SIG-M5 (cell line): ENCODE results near the gene PLOD3.
A peak's percentile ranks its signal among the peaks of the same experiment; 100 is the strongest.

Source experiments
- DNase-seq: peaks from one replicate; lab custom pipeline; 2025; lab: John Stamatoyannopoulos, UW

PLOD3 gene

DNA sequence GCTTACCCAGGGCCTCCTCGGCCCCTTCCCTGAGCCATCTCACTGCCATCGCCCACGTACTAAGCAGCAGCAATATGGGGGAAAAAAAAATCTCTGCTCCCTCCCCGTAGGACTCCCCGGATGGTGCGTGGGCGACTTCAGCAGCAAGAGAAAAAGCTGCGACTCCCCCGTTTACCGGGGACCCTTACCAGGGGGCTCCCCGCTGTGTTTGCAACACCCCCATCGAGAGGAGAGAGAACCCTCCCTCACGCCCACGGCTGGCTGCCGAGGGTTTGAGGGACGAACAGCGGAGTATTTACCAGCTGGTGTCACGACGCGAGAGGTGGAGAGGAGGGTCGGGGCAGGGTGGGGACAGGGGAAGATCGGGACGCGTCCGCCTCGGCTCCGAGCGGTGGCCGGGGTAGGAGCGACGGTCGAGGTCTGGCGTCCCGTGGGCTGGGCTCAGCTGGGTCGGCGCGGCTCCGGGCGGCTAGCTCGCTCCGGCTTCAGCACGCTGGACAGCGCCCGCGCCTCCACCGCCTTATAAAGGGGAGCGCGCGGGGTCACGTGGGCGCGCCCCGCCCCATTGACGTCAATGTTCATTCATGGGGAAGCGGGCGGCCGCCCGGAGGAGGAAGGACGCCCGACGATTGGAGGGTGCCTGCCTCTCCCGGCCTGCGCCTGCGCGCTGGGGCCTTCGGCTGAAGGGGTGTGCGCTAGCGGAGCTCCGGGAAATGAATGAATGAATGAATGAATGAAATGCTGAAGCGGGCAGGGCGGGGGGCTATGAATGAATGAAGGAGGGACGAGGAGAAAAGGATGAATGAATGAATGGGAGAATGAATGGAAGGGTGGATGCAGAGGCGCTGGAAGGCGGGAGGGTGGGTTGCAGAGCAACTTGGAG is 52.1 kb downstream of the PLOD3 start, which contains the start of gene VGF:
TSS of gene VGF (minus strand) at position 495 of the 883 bp plus-strand sequence. CDS start 726 bp downstream, outside the sequence.
- DNase-seq, result peak; percentile 79

DNA sequence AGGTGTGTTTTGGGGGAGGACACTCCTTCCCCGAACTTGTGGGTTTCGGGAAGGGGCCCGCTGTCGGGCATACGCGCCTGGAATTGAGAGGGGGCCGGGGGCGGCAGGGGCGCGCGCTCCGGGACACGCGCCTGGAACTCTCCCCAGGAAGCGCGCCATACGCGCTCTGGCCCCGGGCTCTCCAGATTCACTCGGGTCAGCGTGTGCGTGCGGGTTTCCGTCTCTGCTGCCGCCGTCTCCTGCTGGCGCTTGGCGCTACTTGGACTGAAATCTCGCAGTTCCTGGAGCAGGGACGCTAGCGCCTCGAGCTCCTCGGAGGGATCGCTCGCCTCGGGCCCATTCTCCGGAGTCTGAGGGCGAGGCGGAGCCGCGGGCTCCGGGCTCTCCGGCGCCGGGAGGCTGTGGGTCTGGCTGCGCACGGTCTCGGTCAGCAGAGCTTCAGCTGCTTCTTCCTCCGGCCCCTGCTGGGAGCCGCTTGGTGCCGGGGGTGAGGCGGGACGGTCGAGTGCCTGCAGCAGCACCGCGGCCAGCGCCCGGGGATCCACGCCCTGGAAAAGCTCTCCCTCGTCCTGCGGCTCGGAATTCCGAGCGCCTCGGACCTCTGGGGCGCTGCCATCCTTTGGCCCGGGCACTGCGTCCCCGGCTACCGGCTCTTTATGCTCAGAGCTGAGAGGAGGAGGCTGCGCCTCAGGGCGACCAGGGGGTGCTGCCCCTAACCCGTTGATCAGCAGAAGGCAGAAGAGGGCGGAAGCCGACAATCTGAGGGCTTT is 53.1 kb downstream of the PLOD3 start:
- DNase-seq, result no peak

DNA sequence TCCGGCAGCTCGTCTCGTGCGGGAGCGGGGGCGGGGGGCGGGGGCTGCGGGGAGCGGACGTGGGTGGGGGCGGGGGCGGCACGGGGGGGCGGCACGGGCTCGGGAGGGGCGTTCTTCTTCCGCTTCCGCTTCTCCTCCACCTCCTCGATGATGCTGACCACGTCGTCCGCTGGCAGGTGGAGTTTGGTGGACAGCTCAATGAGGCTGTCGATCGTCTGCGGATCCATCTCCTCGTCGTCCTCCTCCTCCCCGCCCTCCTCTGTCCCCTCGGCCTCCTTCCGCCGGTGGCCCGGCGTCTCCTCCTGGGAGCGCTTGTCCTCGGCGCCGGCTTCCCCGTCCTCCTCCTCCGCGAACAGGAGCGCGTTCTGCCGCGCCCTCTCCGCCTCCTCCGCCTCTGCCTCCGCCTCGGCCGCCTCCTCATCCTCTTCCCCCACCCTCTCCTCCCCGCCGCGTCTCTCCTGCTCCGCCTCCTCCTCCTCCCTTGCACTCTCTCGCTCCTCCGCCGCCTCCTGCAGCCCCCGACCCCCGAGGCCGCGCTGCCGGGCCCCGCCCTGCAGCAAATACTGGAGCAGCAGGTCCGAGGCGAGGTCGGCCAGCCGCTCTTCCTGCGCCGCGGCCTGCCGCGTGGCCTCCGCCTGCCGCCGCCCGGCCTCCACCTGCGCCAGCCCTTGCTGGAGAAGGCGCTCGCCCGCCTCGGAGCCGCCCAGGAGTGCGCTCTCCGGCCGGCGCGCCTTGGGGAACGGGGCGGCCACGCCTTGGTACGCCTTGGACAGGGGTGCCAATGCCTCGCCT is 53.9 kb downstream of the PLOD3 start:
- no peak for DNase-seq

DNA sequence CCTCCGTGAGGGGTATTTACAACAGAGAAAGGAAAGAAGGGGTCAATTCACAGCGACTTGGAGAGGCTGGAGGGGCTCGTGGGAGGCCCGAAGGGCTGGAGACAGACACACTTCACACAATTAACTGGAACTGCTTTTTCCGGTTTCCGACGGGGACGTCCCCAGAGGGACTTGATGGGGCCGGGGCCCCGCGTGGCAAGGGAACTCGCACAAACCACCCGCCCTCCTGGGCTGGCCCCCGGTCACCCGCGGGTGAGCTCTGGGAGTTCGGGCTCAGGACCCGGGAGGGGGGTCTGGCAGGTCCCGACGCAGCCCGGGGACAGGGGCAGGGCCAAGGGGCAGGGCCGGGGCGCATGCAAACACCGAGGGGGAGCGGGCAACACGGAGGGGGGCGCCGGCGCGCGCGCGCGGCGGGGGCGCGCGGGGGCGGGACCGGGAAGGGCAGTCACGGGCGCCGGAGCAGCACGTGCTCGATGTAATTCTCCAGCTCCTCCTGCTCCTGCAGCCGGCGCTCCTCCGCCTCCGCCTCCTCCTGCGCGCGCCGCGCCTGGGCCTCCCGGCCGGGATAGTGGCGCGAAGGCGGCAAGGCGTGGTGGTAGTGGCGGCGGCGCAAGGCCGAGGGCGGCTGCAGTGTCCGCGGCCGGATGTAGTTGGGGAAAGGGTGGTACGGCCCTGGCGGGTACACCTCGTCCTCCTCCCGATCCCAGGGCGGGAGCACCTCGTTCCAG is 54.7 kb downstream of the PLOD3 start:
- no peak for DNase-seq

DNA sequence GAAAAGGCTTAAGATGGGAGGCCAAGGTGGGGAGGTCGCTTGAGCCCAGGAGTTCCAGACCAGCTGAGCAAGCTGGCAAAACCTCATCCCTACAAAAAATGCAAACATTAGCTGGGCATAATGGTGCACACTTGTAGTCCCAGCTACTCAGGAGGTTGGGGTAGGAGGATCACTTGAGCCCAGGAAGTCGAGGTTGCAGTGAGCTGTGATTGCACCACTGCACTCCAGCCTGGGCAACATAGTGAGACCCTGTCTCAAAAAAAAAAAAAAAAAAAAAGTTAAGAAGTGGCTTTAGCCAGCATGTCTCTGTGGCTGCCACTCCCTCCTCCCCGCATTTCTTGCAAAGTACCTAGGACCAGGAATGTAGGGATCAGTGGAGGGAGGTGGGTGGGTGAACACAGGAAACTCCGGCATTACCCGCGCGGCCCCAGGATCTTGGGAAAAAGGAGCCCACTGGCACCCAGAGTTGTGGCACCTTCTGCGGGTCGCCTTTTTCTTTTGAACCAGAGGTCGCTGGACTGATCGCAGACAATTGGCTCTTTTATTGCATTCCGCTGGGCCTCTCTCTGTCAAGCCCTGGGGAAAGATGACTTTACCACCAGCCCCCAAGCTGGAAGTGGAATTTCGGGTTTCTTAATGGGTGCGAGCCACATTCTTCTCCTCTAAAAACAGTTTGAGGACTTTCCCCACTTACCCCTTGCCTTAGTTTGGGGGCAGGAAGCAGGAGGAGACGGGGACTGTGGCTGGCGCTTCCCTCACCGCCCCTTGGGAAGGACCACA is 55.5 kb downstream of the PLOD3 start:
- no peak for DNase-seq

DNA sequence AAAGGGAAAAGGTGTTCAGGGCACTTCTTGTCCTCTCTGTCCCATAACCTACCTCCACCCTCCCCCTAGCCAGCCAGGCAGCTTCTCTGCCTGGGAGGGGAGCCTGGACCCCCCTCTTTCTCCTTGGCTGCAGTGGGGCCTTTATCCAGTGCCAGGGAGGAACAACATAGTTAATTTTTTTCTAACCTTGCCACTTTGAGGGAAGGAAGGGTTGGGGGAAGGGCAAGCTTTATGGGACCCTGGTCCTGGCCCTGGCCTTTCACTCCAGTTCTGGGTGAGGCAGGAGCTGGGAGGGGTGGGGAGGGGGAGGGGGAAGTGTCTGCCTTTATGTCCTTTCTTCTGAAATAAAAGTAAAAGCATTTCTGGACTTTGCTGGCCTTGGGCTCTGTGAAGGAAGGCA is 56.5 kb downstream of the PLOD3 start:
- DNase-seq, result no peak

DNA sequence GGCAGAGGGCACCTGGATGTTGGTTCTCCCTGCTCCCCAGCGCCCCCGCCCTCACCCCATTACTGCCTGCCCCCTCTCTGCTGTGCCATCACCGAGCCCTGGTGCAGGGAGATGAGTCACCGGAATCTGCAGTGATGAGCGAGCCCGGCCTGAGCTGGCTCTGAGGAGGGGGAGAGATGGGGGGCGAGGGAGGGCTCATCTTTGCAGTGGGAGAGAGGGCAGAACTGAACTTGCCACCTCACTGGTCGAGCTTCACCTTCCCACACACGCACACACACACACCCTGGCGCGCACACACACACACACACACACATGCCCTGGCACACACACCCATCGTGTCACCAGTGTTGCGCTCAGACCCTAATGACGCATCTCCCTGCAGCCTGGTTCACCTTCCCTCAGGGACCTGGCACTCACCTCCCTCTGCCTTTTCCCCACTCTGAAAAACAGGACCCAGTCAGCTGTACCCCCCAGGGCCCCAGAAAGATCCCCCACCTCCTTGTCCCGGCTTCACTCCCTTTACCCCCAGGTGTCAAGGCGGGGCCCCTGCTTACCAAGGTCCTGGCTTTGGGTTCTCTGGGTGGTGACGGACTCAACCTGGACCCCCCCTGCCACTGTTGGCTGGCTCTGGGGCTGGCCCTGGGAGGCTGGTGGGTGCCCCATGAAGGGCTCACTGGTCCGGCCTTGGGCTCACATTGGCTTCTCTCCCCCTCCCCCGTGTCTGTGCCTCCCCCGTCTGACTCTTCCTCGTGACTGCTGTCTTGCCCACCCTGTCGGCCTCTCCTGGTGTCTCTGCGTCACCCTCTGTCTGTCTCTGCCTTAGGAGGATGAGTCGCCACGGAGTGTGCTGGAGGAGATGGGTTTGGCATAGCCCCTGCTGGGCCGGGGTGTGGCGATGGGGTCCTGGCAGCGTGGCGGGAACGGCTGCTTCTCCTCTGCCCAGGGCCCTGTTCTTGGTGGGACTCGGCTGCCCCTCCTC is 57.4 kb downstream of the PLOD3 start:
- no peak for DNase-seq

DNA sequence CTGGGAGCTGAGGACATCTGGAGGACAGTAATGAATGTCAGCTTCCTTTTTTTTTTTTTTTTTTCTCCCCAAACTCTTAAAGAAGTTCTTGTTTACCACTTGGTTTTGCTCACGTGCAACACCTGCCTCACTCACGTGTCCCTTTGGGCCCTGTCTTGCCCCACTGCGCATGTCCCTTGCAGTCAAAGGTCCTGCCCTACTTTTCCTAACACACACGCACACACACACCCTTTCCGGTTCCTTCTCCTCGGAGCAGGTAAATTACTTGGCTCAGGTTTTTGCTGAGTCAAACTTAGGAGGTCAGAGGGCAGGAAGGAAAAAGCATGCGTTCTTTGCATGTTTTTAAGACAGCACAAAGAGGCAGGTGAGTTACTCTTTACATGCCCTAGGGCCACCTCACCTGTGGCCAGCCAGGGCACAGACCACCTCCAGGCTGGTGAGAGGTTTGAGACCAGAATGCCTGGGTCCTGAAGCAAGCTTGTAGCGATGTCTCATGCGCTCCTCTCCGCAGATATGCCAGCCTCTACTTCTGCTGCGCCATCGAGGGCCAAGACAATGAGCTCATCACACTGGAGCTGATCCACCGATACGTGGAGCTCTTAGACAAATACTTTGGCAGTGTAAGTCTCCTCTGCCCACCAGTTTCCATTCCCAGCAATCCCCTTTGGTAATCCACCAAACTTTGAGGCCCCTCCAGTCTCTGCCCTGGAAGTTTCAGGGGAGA is 60.4 kb downstream of the PLOD3 start:
- DNase-seq, result no peak

DNA sequence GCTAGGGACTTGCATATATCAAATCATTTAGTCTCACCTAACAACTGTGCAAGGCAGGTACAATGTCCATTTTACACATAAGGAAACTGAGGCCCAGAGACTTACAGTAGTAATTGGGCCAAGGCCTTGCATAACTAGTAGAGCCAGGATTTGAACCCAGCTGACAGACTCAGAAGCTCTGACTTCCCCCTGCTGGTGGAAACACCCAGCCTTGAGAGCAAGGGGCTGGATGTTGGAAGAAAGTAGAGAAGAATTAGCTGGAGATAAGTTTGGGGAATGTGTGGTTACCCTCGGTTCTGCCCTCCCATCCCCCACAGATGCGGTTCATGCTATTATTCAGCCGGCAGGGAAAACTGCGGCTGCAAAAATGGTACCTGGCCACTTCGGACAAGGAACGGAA is 61.1 kb downstream of the PLOD3 start:
- DNase-seq, result no peak
